Prostate gland (tissue), 2 donors: ENCODE data around the gene ESPNL.

Experiments used
- CTCF ChIP-seq, 4 experiments: fragments of 200-600 bp in 2 of 4; fragments of 450-650 bp in 2 of 4; sonication (generic) in 2 of 4; IDR thresholded peaks; 1 replicate in 3 of 4; 2 replicates in 1 of 4; pipeline ENCODE4 v1.5.1; 2016 to 2019; ENCODE audit warnings: antibody characterized with exemption in 4 of 4, mild to moderate bottlenecking in 2 of 4, moderate library complexity in 2 of 4
- POLR2A ChIP-seq: fragments of 450-650 bp; IDR thresholded peaks from one replicate; pipeline ENCODE4 v1.6.1; 2016; ENCODE audit warnings: antibody characterized with exemption, mild to moderate bottlenecking
- POLR2AphosphoS5 ChIP-seq: sonication (generic); formaldehyde crosslinking; IDR thresholded peaks from one replicate; pipeline ENCODE4 v1.6.1; 2017; ENCODE audit warnings: antibody characterized with exemption

DNA sequence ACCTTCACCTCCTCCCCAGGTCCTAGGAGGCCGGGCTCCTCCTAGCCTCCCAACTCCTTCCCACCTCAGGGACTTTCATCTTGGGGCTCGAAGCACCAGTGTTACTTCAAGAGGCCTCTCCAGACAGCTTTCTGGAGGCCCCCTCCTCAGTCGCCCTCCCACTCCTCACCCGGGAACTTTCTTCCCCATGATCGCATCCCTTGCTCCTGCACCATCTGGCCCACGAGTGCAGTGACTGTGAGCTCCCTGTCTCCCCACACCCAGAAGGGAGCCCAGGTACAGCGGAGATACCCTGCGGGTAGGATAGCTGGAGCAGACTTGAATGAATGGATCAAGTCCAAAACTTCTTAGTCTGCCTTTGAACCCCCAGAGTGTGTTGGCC, 64.8 kb downstream of the ESPNL start:
- no peak for TF ChIP-seq CTCF (IDR thresholded peaks at IDR 0.05)
- no peak for TF ChIP-seq POLR2AphosphoS5
- no peak for TF ChIP-seq POLR2A
